Esophagus squamous epithelium (tissue), 5 donors: ENCODE data around the gene PLEKHA6. TPM values are rescaled to one million over a fixed set of nuclear protein-coding genes. Genes with fewer than 3 reads are reported as not detected.

ENCODE experiments used
- DNase-seq: peaks from one replicate; lab custom pipeline; 2025; lab: John Stamatoyannopoulos, UW
- H3K27ac ChIP-seq, 4 donors: fragments of 200-600 bp; sonication (generic); one replicate each; pipeline ENCODE4 v1.5.1; 2016 to 2019; ENCODE audit warnings: mild to moderate bottlenecking in 1 of 4
- H3K27me3 ChIP-seq, 4 donors: fragments of 200-600 bp; sonication (generic); 1 replicate in 3 of 4; 2 replicates in 1 of 4; pipeline versions ENCODE4 v1.5.1 to v1.6.0; 2017 to 2021; ENCODE audit warnings: antibody characterized with exemption in 1 of 4
- H3K36me3 ChIP-seq, 3 donors: fragments of 200-600 bp; sonication (generic); one replicate each; pipeline ENCODE4 v1.5.1; 2016 to 2019
- H3K4me1 ChIP-seq, 3 donors: fragments of 200-600 bp; sonication (generic); one replicate each; pipeline ENCODE4 v1.5.1; 2017 to 2019
- H3K4me3 ChIP-seq, 4 donors: fragments of 200-600 bp; sonication (generic); 1 replicate in 3 of 4; 2 replicates in 1 of 4; pipeline ENCODE4 v1.5.1; 2016 to 2019; ENCODE audit warnings: mild to moderate bottlenecking in 2 of 4, moderate library complexity in 1 of 4
- H3K9me3 ChIP-seq, 3 donors: fragments of 200-600 bp; sonication (generic); one replicate each; pipeline ENCODE4 v1.5.1; 2016 to 2019
- CTCF ChIP-seq, 6 experiments: fragments of 450-650 bp in 4 of 6; fragments of 200-600 bp in 2 of 6; sonication (generic) in 2 of 6; IDR thresholded peaks; one replicate each; pipeline ENCODE4 v1.5.1; 2016 to 2019; ENCODE audit warnings: antibody characterized with exemption in 6 of 6, mild to moderate bottlenecking in 4 of 6, moderate library complexity in 4 of 6
- POLR2A ChIP-seq, 4 donors: fragments of 450-650 bp; IDR thresholded peaks; one replicate each; pipeline ENCODE4 v1.6.1; 2017; ENCODE audit warnings: antibody characterized with exemption in 4 of 4, mild to moderate bottlenecking in 4 of 4, moderate library complexity in 3 of 4
- WGBS, 2 donors: methylation state at CpG; one replicate each; pipeline ENCODE4 v1.1.5; 2018; 5-methylcytosine and 5-hydroxymethylcytosine counted together
- intact Hi-C: fragments of 100-400 bp; cut with DNase I; formaldehyde crosslinking; loops from one replicate; pipeline ENCODE4 v1.15.0; 2022
- total RNA-seq, 4 donors: library from RNA; depleted of rRNA; stranded (reverse); fragments of >200 nt; gene quantifications; one replicate each; pipeline ENCODE4 v1.1.0, GENCODE V29; 2016
- donor health status: DM: yes; HTN: yes; CAD: no.

PLEKHA6 gene
- total RNA-seq, 4 donors from 2014 or later: 7.4 to 40.6 (median 18.3) TPM

- DNase-seq: no peak
- Histone ChIP-seq H3K36me3 (no peaks in the 10 kb centered on the region), H3K4me3 (no peak overlapping the region)
Observed at GRCh38 chr1:204320382-204320804, 39.3 kb downstream of the PLEKHA6 start.

DNA sequence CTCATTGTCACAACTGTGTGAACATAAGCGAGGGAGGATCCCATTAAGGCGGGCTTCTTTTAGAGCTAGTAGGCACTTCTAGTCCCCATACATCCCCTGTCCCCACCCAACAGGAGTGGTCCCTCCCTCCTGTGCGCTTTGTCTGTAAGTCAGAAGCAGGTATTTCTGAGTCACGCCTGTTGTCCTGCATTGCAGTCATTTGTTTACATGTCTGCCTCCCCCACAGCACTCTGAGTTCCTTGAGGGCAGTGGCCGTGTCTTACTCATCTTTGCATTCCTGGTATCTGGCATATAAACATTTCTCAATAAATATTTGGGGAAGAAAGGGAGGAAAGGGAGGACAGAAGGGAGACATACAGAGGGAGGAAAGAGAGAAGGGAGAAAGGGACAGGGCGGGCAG, 40.3 kb downstream of the PLEKHA6 start:
- no peak overlapping the region for H3K4me3 ChIP-seq
- 51 to 55% methylated on average over 6 of the region's 6 CpGs for WGBS, 2 donors
- H3K4me1 ChIP-seq: peaks cover 6 to 47% (median 31%) of the 10 kb centered on the region in 3 donors
- DNase-seq: no peak
- H3K36me3 ChIP-seq: no peaks in the 10 kb centered on the region
- TF ChIP-seq POLR2A (IDR thresholded peaks at IDR 0.05): no peak
- TF ChIP-seq CTCF (IDR thresholded peaks at IDR 0.05): no peak
- H3K9me3 ChIP-seq: no peaks in the 10 kb centered on the region
- H3K27me3 ChIP-seq: no peaks in the 10 kb centered on the region
- intact Hi-C loops: no loop called here
- H3K27ac ChIP-seq: peak overlapping the region; percentile 33 to 67 (median 60)

More at GRCh38 chr1:204320382-204320804, 39.3 kb downstream of the PLEKHA6 start:
- H3K27ac ChIP-seq: peak overlapping the region; percentile 33 to 67 (median 60)
- H3K9me3 ChIP-seq: no peaks in the 10 kb centered on the region
- no peak for TF ChIP-seq POLR2A (IDR thresholded peaks at IDR 0.05)
- no peak for TF ChIP-seq CTCF (IDR thresholded peaks at IDR 0.05)
- 46 to 69% methylated on average over 4 of the region's 5 CpGs for WGBS, 2 donors
- peaks cover 6 to 47% (median 31%) of the 10 kb centered on the region in 3 donors for H3K4me1 ChIP-seq
- H3K27me3 ChIP-seq: no peaks in the 10 kb centered on the region
- intact Hi-C loops: no loop called here

DNA sequence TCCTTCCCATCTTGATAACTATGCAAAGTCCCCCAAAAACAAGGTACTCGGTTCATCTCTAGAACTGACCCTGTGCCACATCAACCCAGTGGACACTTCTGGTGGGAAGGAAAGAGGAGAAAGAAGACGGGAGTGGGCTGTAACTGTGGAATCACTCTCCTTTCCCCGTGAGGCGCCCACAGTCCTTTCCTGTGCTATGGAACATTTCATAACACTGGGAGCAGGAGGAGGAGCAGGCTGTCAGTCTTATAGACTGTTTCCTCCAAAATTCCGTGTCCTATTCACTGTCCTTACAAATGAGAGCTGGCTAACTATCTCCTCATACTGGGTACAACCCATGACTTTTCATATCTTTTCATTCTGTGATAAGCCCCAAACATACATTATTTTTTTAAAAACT, 40.7 kb downstream of the PLEKHA6 start:
- peak overlapping the region; percentile 17 to 67 (median 46) for H3K27ac ChIP-seq
- peaks cover 6 to 49% (median 31%) of the 10 kb centered on the region in 3 donors for H3K4me1 ChIP-seq
- TF ChIP-seq POLR2A (IDR thresholded peaks at IDR 0.05) (no peak), CTCF (IDR thresholded peaks at IDR 0.05) (no peak)
- H3K9me3 ChIP-seq: no peaks in the 10 kb centered on the region
- intact Hi-C loops: no loop called here
- H3K27me3 ChIP-seq: no peaks in the 10 kb centered on the region
- DNase-seq: no peak
- no peak overlapping the region for H3K4me3 ChIP-seq
- no peaks in the 10 kb centered on the region for H3K36me3 ChIP-seq
- WGBS, 2 donors: 77 to 80% methylated on average over 5 of the region's 5 CpGs

GRCh38 chr1:204318324-204318723, 41.4 kb downstream of the PLEKHA6 start:
- Histone ChIP-seq H3K4me3 (no peak overlapping the region), H3K36me3 (no peaks in the 10 kb centered on the region), H3K27me3 (no peaks in the 10 kb centered on the region), H3K4me1 (peaks cover 6 to 45% (median 31%) of the 10 kb centered on the region in 3 donors), H3K9me3 (no peaks in the 10 kb centered on the region), H3K27ac (peak overlapping the region in 1 of 4 donors; percentile 67)
- TF ChIP-seq POLR2A (IDR thresholded peaks at IDR 0.05) (no peak), CTCF (IDR thresholded peaks at IDR 0.05) (no peak)
- intact Hi-C loops: no loop called here
- WGBS, 2 donors: 79 to 90% methylated on average over 4 to 5 of the region's 5 CpGs
- DNase-seq: no peak

- WGBS, 2 donors: 55 to 78% methylated on average over 5 of the region's 5 CpGs
- Histone ChIP-seq H3K9me3 (no peaks in the 10 kb centered on the region), H3K36me3 (no peaks in the 10 kb centered on the region), H3K4me1 (peaks cover 6 to 44% (median 31%) of the 10 kb centered on the region in 3 donors), H3K27ac (no peak overlapping the region), H3K4me3 (no peak overlapping the region), H3K27me3 (no peaks in the 10 kb centered on the region)
- intact Hi-C loops: no loop called here
- TF ChIP-seq CTCF (IDR thresholded peaks at IDR 0.05): no peak
- TF ChIP-seq POLR2A (IDR thresholded peaks at IDR 0.05): no peak
- DNase-seq: no peak
Observed at GRCh38 chr1:204317170-204317569, 42.6 kb downstream of the PLEKHA6 start.
